Thyroid gland (tissue), 4 donors: Measurements from ENCODE around the gene GLT8D1.

ENCODE experiments used
- POLR2A ChIP-seq, 2 donors: fragments of 450-650 bp; IDR thresholded peaks; one replicate each; pipeline ENCODE4 v1.6.1; 2017; ENCODE audit warnings: antibody characterized with exemption in 2 of 2, mild to moderate bottlenecking in 2 of 2, moderate library complexity in 1 of 2
- TF ChIP-seq, protein P1 (sequence below), 6 experiments: fragments of 200-600 bp in 3 of 6; fragments of 450-650 bp in 3 of 6; sonication (generic) in 3 of 6; IDR thresholded peaks; one replicate each; pipeline ENCODE4 v1.5.1; 2016 to 2019; ENCODE audit warnings: antibody characterized with exemption in 6 of 6, mild to moderate bottlenecking in 2 of 6, inconsistent platforms in 1 of 6, moderate library complexity in 1 of 6

DNA sequence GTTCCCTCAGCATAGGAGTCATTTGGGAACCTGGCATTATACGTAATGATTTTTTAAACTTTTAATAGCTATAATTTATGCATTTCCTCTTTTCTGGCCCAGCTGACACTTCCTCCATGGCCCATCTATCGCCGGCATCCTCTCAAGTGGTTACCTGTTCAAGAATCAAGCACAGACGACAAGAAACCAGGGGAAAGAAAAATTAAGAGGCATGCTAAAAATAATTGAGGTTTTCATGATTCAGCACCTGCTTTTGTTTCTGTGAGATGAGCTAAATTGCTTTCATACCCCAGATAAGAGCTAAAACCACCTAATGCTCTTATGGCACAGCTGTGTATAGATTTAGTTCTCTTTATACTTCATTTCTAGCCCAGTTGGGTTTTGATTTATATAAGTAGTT, 2.0 kb upstream of the GLT8D1 start:
- TF ChIP-seq, protein P1, sequence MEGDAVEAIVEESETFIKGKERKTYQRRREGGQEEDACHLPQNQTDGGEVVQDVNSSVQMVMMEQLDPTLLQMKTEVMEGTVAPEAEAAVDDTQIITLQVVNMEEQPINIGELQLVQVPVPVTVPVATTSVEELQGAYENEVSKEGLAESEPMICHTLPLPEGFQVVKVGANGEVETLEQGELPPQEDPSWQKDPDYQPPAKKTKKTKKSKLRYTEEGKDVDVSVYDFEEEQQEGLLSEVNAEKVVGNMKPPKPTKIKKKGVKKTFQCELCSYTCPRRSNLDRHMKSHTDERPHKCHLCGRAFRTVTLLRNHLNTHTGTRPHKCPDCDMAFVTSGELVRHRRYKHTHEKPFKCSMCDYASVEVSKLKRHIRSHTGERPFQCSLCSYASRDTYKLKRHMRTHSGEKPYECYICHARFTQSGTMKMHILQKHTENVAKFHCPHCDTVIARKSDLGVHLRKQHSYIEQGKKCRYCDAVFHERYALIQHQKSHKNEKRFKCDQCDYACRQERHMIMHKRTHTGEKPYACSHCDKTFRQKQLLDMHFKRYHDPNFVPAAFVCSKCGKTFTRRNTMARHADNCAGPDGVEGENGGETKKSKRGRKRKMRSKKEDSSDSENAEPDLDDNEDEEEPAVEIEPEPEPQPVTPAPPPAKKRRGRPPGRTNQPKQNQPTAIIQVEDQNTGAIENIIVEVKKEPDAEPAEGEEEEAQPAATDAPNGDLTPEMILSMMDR (IDR thresholded peaks at IDR 0.05), result no peak
- TF ChIP-seq POLR2A (IDR thresholded peaks at IDR 0.05), result no peak
